Activated CD4-positive, alpha-beta T cell treated with anti-CD3 and anti-CD28 coated beads, Interleukin-10, Interleukin-2, amounts not matched to agents 100 ng/mL and 50 ng/mL, durations not matched to agents 16 hours and 8 hours (primary cell): ENCODE data around the gene CDSN.
"Not testable (repeated sequence)": the region's sequence is repeated elsewhere in the genome, so short reads cannot be mapped to it uniquely, and the experiment has no call there.

Experiments
- DNase-seq: peaks from one replicate; pipeline ENCODE4 v3.0.0-alpha.2; 2020

CDSN gene

DNA sequence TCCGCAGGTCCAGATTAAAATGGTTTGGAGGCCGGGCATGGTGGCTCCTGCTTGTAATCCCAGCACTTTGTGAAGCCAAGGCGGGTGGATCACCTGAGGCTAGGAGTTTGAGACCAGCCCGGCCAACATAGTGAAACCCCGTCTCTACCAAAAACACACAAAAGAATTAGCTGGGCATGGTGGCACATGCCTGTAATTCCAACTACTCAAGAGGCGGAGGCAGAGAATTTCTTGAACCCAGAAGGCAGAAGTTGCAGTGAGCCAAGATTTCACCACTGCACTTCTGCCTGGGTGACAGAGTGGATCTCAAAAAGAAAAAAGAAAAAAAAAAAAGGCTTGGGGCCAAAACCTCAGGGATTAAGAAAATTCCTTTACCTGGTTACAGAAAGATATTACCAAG, 38.4 kb downstream of the CDSN start:
- DNase-seq, result no peak

DNA sequence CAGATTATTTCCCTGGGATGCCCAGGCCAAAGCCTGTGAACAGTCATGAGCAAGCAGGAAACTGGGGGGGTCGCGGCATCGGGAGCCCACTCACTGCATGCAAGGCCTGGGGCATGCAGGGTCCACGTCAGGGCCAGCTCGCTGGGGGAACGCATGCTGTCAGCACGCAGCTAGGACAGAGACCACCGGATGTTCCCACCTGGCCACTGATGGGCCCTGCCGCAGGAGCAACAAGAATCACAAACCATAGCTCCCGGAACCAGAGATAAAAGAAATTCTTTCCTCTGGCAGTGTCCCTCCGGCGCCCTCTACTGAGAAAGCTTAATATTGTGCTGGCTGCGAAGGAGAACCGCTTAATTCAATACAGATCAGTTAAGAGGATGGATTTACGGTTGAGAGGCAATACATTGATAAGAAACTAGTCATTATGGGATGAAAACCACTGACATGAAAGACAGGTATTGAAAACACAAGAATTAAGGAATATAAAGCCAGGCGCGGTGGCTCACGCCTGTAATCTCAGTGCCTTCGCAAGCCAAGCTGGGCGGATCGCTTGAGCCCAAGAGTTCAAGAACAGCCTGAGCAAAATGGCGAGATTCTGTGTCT, 40.5 kb downstream of the CDSN start:
- DNase-seq, result peak; percentile 76

- DNase-seq, result no peak
These were observed 43.6 kb downstream of the CDSN start for GRCh38 chr6:31076611-31077010.

DNA sequence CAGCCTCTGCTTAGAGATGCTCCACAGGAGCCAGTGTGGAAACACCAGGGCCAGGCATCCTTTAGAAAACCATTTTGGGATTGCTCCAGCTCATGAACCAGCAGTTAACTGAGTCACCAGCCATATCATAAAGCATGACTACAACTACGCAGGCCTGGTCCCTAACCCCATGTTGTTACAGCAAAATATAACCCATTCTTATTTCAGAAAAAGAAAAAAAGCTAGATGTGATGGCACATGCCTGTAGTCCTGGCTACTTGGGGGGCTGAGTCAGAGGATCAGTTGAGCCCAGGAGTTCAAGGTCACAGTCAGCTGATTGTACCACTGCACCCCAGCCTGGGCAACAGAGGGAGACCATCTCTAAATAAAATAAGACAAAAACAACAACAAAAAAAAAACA, 44.7 kb downstream of the CDSN start:
- no peak for DNase-seq

GRCh38 chr6:31074401-31074800, 45.8 kb downstream of the CDSN start:
- DNase-seq, result no peak

DNA sequence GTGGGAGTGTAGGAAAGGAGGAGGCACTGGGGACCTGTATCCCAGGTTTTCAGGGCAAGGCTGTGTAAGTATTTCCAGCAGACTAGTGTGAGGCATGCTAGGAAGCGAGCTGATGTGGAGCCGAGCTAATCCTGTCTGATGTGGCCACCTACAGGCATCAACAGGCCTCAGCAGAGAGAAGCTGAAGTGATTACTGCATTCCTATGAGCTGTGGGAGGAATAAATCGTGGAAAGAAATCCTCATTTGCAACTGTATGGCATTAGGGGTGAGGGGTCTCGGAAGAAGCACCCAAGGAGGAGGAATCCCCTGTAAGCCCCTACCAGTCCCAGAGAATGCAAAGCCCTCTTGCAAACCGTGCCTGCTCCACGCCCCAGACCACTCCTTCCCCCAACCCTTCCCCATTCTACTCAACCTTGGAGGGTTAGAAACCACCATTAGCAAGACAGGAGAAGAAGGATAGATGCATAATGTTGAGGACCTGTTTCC, 49.5 kb downstream of the CDSN start:
- DNase-seq, result no peak

GRCh38 chr6:31068669-31069340, 51.4 kb downstream of the CDSN start:
- peak; percentile 81 for DNase-seq

- DNase-seq, result not testable (repeated sequence)
These were observed 52.2 kb downstream of the CDSN start for GRCh38 chr6:31067891-31068668.

- DNase-seq, result not testable (repeated sequence)
These were observed 53.2 kb downstream of the CDSN start for GRCh38 chr6:31067028-31067427.

DNA sequence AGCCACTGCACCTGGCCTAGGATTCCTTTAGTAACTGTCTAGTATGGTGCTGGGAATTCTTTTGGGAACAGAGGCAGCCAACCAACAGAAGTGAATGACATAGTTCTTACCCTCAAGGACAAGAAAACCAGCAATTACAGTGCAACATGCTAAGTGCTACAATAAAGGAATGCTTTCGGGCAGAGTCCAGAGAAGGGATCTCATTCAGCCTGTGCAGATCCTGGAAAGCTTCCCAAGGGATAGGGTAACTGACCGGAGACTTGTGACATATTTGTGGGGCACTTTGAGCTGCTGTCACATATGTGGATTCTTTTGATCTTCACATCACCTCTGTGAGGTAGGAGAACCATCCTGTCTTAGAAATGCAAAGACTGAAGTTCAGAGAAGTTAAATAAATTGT, 54.7 kb downstream of the CDSN start:
- no peak for DNase-seq
